ENCODE data around the gene NFRKB. TPM values are rescaled to one million over a fixed set of nuclear protein-coding genes. Genes with fewer than 3 reads are reported as not detected.
"Not testable (repeated sequence)": the region's sequence is repeated elsewhere in the genome, so short reads cannot be mapped to it uniquely, and the experiment has no call there.

Gene NFRKB
- total RNA-seq, 1 donor from 2014 or later, result 14.6 TPM

DNA sequence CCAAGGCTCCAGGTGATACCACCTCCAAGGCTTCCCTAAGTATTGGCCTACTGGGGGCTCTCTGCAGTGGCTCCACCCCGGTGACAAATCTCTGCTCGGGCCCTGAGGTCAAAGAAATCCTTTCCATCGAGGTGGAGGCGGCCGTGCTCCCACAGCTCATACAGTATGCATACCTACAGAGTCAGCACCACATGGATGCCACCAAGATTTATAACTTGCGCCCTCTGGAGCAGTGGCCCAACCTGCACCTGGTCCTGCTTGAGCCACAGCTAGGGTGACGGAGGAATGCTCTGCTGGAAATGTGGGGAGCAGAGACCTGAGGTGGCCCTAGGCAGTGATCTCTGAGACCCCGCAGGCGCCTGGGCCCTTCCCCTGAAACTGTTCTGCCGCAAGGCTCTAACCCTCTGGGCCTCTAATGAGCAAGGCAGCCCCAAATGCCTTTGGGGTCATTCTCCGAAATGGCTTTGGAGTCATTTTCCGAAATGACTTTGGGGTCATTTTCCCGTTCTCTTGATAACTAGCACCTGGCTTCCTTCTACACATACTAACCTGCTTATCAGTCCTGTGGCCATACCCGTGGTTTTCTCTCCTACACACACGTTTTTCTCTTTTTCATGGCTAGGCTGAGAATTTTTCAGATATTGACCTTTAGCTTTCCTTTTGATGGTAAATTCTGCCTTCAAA, 45.8 kb downstream of the NFRKB start:
- Histone ChIP-seq H3K4me1 (ENCODE audit: control insufficient read depth in 3 of 3, insufficient read depth in 3 of 3, low read length in 3 of 3) (peaks cover 6 to 13% (median 7%) of the 10 kb centered on the region in 3 donors), H3K9me3 (ENCODE audit: control insufficient read depth in 3 of 3, low read length in 3 of 3) (no peaks in the 10 kb centered on the region), H3K9ac (ENCODE audit: low read depth in 1 of 3, low read length in 3 of 3) (no peak overlapping the region), H3K36me3 (ENCODE audit: control insufficient read depth in 3 of 3, insufficient read depth in 3 of 3, low read length in 3 of 3) (no peaks in the 10 kb centered on the region), H3K27ac (ENCODE audit: low read depth, low read length) (no peak overlapping the region), H3K27me3 (ENCODE audit: control insufficient read depth in 3 of 3, insufficient read depth in 3 of 3, low read length in 3 of 3) (peaks cover 0 to 2% (median 0%) of the 10 kb centered on the region in 3 donors), H3K4me3 (ENCODE audit: low read length in 3 of 3) (no peak overlapping the region)

DNA sequence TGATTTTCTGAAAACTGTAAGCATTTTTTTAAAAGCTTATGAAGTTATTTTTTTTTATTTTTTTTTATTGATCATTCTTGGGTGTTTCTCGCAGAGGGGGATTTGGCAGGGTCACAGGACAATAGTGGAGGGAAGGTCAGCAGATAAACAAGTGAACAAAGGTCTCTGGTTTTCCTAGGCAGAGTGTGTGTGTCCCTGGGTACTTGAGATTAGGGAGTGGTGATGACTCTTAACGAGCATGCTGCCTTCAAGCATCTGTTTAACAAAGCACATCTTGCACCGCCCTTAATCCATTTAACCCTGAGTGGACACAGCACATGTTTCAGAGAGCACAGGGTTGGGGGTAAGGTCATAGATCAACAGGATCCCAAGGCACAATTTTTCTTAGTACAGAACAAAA, 48.0 kb downstream of the NFRKB start:
- not testable (repeated sequence) for H3K27ac ChIP-seq (ENCODE audit: low read depth, low read length); H3K4me1 ChIP-seq (ENCODE audit: control insufficient read depth in 3 of 3, insufficient read depth in 3 of 3, low read length in 3 of 3); H3K9ac ChIP-seq (ENCODE audit: low read depth in 1 of 3, low read length in 3 of 3); H3K36me3 ChIP-seq (ENCODE audit: control insufficient read depth in 3 of 3, insufficient read depth in 3 of 3, low read length in 3 of 3); H3K9me3 ChIP-seq (ENCODE audit: control insufficient read depth in 3 of 3, low read length in 3 of 3); H3K27me3 ChIP-seq (ENCODE audit: control insufficient read depth in 3 of 3, insufficient read depth in 3 of 3, low read length in 3 of 3); H3K4me3 ChIP-seq (ENCODE audit: low read length in 3 of 3)

- H3K9ac ChIP-seq (ENCODE audit: low read depth in 1 of 3, low read length in 3 of 3), result no peak overlapping the region
- H3K27me3 ChIP-seq (ENCODE audit: control insufficient read depth in 3 of 3, insufficient read depth in 3 of 3, low read length in 3 of 3), result peaks cover 0 to 5% (median 0%) of the 10 kb centered on the region in 3 donors
- no peaks in the 10 kb centered on the region for H3K36me3 ChIP-seq (ENCODE audit: control insufficient read depth in 3 of 3, insufficient read depth in 3 of 3, low read length in 3 of 3)
- H3K9me3 ChIP-seq (ENCODE audit: control insufficient read depth in 3 of 3, low read length in 3 of 3), result no peaks in the 10 kb centered on the region
- H3K4me3 ChIP-seq (ENCODE audit: low read length in 3 of 3), result no peak overlapping the region
- no peaks in the 10 kb centered on the region for H3K4me1 ChIP-seq (ENCODE audit: control insufficient read depth in 3 of 3, insufficient read depth in 3 of 3, low read length in 3 of 3)
- H3K27ac ChIP-seq (ENCODE audit: low read depth, low read length), result no peak overlapping the region
These were observed 48.7 kb downstream of the NFRKB start for GRCh38 chr11:129846508-129847335.

Other genes with a start within 250 kb of the NFRKB start
- not detected for gene TMEM45B, start 79.7 kb downstream of the NFRKB start, total RNA-seq
- gene PRDM10, start 107.3 kb upstream of the NFRKB start, total RNA-seq, result 4.2 TPM
- 106 TPM for gene APLP2, start 174.3 kb upstream of the NFRKB start, total RNA-seq